NT2/D1 (cell line): ENCODE results near the gene SLC7A7.
"Not testable (repeated sequence)": the region's sequence is repeated elsewhere in the genome, so short reads cannot be mapped to it uniquely, and the experiment has no call there.

Source experiments
- YY1 ChIP-seq: IDR thresholded peaks from 2 replicates; pipeline ENCODE4 v1.6.1; 2011; ENCODE audit not compliant: insufficient read length, insufficient read depth
- ZNF274 ChIP-seq: IDR thresholded peaks from 2 replicates; pipeline ENCODE4 v1.6.1; 2011; ENCODE audit warnings: mild to moderate bottlenecking, low read depth, low read length

DNA sequence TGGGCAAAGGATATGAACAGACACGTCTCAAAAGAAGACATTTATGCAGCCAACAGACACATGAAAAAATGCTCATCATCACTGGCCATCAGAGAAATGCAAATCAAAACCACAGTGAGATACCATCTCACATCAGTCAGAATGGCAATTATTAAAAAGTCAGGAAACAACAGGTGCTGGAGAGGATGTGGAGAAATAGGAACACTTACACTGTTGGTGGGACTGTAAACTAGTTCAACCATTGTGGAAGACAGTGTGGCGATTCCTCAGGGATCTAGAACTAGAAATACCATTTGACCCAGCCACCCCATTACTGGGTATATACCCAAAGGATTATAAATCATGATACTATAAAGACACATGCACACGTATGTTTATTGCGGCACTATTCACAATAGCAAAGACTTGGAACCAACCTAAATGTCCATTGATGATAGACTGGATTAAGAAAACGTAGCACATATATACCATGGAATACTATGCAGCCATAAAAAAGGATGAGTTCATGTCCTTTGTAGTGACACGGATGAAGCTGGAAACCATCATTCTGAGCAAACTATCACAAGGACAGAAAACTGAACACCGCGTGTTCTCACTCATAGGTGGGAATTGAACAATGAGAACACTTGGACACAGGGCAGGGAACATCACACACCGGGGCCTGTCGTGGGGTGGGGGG is 57.1 kb downstream of the SLC7A7 start:
- not testable (repeated sequence) for TF ChIP-seq YY1, ZNF274
